Lung (tissue), 12 donors: Measurements from ENCODE around the gene USP9X. TPM values are rescaled to one million over a fixed set of nuclear protein-coding genes. Genes with fewer than 3 reads are reported as not detected.

Experiments
- ATAC-seq: fragments of 200-7000 bp; cut with Tn5 transposase; one replicate; pipeline ENCODE4 v1.9.1; 2020; ENCODE audit warnings: moderate number of reproducible peaks; ENCODE audit not compliant: insufficient read depth, low FRiP score
- DNase-seq, 3 donors: peaks; one replicate each; pipeline ENCODE4 v3.0.0-alpha.2; 2013 to 2017
- H3K27ac ChIP-seq, 2 donors: one replicate each; pipeline ENCODE4 v1.5.1; 2013; ENCODE audit warnings: mild to moderate bottlenecking in 2 of 2, moderate library complexity in 2 of 2, control low read depth in 1 of 2, inconsistent platforms in 1 of 2, low read depth in 1 of 2, low read length in 1 of 2
- H3K27me3 ChIP-seq, 3 donors: one replicate each; pipeline ENCODE4 v1.5.1; 2013; ENCODE audit warnings: low read length in 2 of 3; ENCODE audit not compliant: control insufficient read depth in 3 of 3, insufficient read depth in 3 of 3
- H3K36me3 ChIP-seq, 4 donors: one replicate each; pipeline ENCODE4 v1.5.1; 2013; ENCODE audit warnings: low read length in 4 of 4, mild to moderate bottlenecking in 1 of 4, moderate library complexity in 1 of 4; ENCODE audit not compliant: control insufficient read depth in 4 of 4, insufficient read depth in 4 of 4
- H3K4me1 ChIP-seq, 5 donors: one replicate each; pipeline ENCODE4 v1.5.1; 2013; ENCODE audit warnings: low read length in 5 of 5, mild to moderate bottlenecking in 2 of 5, moderate library complexity in 1 of 5; ENCODE audit not compliant: control insufficient read depth in 5 of 5, insufficient read depth in 5 of 5
- H3K4me3 ChIP-seq: one replicate; pipeline ENCODE4 v1.5.1; 2013; ENCODE audit warnings: mild to moderate bottlenecking, control low read depth, moderate library complexity
- H3K9ac ChIP-seq, 2 donors: one replicate each; pipeline ENCODE4 v1.5.1; 2013; ENCODE audit warnings: low read length in 2 of 2, control low read depth in 1 of 2; ENCODE audit not compliant: insufficient read depth in 1 of 2
- H3K9me3 ChIP-seq, 4 donors: one replicate each; pipeline ENCODE4 v1.5.1; 2013; ENCODE audit warnings: low read length in 3 of 4, mild to moderate bottlenecking in 1 of 4, moderate library complexity in 1 of 4; ENCODE audit not compliant: control insufficient read depth in 4 of 4, insufficient read depth in 3 of 4
- CTCF ChIP-seq: IDR thresholded peaks from 2 replicates; pipeline ENCODE4 v1.5.1; 2012; ENCODE audit warnings: mild to moderate bottlenecking; ENCODE audit errors: control extremely low read depth, extremely low read depth
- WGBS, 2 donors: extraction: QIAGEN DNeasy Blood & Tissue Kit; methylation state at CpG; one replicate each; pipeline ENCODE4 v1.1.7; 2013; 5-methylcytosine and 5-hydroxymethylcytosine counted together
- polyA plus RNA-seq, 2 donors: library from polyadenylated mRNA; stranded (reverse); fragments of 200-250 nt; gene quantifications; one replicate each; pipeline ENCODE4 v1.2.1, GENCODE V29; 2013
- total RNA-seq, 2 donors: library from RNA; depleted of rRNA in 1 of 2; stranded (reverse); fragments of >200 nt in 1 of 2; gene quantifications; one replicate each; pipeline ENCODE4 v1.2.1, GENCODE V29; 2014 to 2021
- donor health status: control.
- donor health status: control.
- donor health status: Bipolar disorder and iron deficiency.
- donor health status: healthy.
- donor health status: DM: yes; HTN: yes; CAD: no.

USP9X gene
- total and polyA plus RNA-seq, 4 donors: 8.5 to 187 (median 43.0) TPM

- WGBS, 2 donors: 75 to 83% methylated on average over 12 to 13 of the region's 13 CpGs
- Histone ChIP-seq H3K4me1 (peaks cover 0 to 3% (median 0%) of the 10 kb centered on the region in 5 donors), H3K4me3 (no peak overlapping the region), H3K27ac (no peak overlapping the region), H3K27me3 (peaks cover 0 to 7% (median 5%) of the 10 kb centered on the region in 3 donors), H3K9ac (no peak overlapping the region), H3K36me3 (no peaks in the 10 kb centered on the region), H3K9me3 (peaks cover 0 to 5% (median 0%) of the 10 kb centered on the region in 4 donors)
- DNase-seq (peak in 1 of 3 donors; percentile 17), ATAC-seq (no peak)
- TF ChIP-seq CTCF: no peak
These were observed 174.3 kb downstream of the USP9X start for GRCh38 chrX:41259516-41259915.

DNA sequence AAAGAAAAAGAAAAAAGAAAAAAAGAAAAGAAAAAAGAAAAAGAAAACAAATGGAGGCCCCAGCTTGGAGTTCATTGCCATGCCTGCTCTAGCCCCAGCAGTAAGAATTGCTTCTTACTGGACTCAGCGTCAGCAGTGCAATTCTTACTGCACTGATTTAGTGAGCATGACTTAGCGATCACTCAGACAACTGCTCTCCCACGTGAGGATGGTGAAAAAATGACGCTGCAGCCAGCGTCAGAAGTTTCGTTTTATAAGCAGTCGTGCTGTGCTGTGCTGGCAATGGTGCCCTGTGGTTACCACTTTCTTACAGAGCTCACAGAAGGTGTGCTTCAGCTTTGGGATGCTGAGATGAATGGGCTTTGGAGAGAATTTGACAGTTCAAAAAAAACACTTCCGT is 180.4 kb downstream of the USP9X start:
- H3K27ac ChIP-seq: peak overlapping the region in 1 of 2 donors; percentile 47
- ATAC-seq: peak; percentile 47
- H3K4me3 ChIP-seq: no peak overlapping the region
- H3K9me3 ChIP-seq: peaks cover 0 to 2% (median 0%) of the 10 kb centered on the region in 4 donors
- WGBS, 2 donors: 22 to 49% methylated on average over 8 of the region's 8 CpGs
- no peaks in the 10 kb centered on the region for H3K36me3 ChIP-seq
- peaks cover 0 to 3% (median 2%) of the 10 kb centered on the region in 3 donors for H3K27me3 ChIP-seq
- no peaks in the 10 kb centered on the region for H3K4me1 ChIP-seq
- no peak for TF ChIP-seq CTCF
- no peak overlapping the region for H3K9ac ChIP-seq
- peak in 2 of 3 donors; percentile 21 to 28 for DNase-seq

DNA sequence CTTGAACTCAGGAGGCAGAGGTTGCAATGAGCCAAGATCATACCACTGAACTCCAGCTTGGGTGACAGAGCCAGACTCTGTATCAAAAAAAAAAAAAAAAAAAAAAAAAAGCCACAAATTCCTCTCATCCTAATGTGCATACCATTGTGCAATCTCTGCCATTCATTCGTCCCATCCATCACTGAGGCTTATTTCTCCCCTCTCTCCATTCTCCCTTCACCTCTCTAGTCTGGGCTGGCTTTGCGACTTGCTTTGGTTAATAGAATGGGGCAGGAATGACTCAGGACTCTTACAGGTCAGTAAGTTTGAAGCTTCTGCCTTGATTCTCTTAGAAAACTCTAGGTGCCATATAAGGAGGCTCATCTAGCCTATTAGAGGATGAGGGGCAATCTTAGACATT is 188.4 kb downstream of the USP9X start:
- 64 to 67% methylated on average over 2 of the region's 2 CpGs for WGBS, 2 donors
- peaks cover 0 to 6% (median 4%) of the 10 kb centered on the region in 5 donors for H3K4me1 ChIP-seq
- peaks cover 5 to 23% (median 7%) of the 10 kb centered on the region in 3 donors for H3K27me3 ChIP-seq
- H3K27ac ChIP-seq: no peak overlapping the region
- no peak overlapping the region for H3K9ac ChIP-seq
- H3K9me3 ChIP-seq: no peaks in the 10 kb centered on the region
- no peak for TF ChIP-seq CTCF
- ATAC-seq: no peak
- H3K4me3 ChIP-seq: no peak overlapping the region
- DNase-seq: no peak
- H3K36me3 ChIP-seq: no peaks in the 10 kb centered on the region
